Measurements from ENCODE around the gene ENTPD3.

The ENTPD3 gene

GRCh38 chr3:40387001-40387894 lies at the start of gene ENTPD3:
ENTPD3 (plus strand) TSS chr3:40387184; CDS start chr3:40388058, 874 bp downstream.
- DNase-seq = peak; percentile 33

GRCh38 chr3:40339871-40340270 lies 47.1 kb upstream of the ENTPD3 start:
- no peak for DNase-seq

DNA sequence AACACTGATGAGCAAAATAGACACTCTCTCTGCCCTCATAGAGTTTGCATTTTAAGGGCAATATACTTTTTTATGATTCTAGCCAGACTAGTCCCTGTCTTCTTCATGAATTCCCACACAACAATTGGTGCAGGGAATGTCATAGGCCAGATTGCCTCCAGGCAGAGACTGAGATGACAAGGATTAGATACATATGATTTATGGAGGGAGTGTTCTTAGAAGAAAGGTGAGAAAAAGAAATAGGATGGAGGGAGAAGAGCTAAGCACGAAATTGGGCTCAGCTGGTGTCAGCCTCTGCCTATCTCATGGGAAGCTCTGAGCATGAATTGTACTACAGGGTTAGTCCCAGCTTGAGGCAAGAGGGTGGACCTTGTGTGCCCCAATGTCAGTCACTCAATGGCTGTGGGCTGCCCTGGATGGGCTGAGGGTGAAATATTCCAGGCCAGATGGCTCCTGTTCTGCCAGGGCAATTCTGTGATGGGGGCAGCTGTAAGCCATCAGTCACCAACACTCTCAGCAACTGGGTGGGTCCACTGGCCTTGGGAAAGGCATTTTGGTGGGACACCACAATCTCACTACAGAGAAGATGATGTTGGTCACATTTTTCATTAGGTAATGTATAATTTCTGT lies 46.3 kb upstream of the ENTPD3 start:
- DNase-seq = no peak

GRCh38 chr3:40341671-40342070 lies 45.3 kb upstream of the ENTPD3 start:
- no peak for DNase-seq

DNA sequence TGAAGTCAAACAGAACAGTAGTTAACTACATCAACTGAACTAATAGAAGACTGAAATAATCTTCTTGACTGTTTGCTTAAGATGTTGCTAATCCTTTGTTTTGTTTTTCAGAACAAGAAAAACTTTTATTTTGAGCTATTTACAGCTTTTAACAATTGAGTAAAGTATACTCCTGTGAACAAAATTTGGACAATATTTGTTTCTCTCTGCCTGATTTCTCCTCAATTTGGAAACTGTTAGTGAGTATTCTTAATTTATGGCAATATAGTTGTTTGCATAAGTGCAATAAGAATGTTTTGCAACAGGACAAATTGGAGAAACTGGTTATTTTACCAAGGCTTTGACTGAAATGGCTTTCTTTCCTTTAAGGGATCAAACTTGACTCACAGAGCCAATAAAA lies 36.5 kb upstream of the ENTPD3 start:
- no peak for DNase-seq

DNA sequence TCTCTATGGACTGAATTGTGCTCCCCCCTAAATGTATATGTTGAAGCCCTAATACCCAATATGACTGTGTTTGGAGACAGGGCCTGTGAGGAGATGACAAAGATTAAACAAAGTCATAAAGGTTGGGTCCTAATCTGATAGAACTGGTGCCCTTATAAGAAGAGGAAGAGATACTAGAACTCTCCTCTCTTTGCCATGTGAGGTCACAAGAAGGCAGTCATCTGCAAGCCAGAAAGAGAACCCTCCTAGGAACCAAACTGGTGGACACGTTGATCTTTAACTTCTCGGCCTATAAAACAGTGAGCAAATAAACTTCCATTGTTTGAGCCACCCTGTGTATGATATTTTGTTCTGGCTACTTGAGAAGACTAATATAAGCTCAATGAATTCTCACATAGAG lies 31.6 kb upstream of the ENTPD3 start:
- DNase-seq = no peak

DNA sequence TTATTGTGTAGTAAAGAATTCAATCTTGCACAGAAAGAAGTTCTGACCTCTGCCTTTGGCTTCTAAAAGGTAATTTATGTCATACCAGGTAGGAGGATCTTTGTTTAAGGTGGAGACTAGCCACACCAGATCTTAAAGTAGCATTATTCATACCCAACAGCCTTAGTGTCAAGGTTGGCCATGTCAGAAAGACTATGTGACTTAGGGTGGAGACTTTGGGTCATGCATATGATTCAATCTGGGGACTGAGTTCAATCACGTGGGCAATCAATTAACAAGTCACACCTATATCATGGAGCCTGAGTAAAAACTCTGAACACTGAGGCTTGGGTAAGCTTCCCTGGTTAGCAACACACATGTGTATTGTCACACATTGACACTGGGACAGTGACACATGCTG lies 28.5 kb upstream of the ENTPD3 start:
- no peak for DNase-seq

GRCh38 chr3:40363674-40364073 lies 23.3 kb upstream of the ENTPD3 start:
- no peak for DNase-seq

DNA sequence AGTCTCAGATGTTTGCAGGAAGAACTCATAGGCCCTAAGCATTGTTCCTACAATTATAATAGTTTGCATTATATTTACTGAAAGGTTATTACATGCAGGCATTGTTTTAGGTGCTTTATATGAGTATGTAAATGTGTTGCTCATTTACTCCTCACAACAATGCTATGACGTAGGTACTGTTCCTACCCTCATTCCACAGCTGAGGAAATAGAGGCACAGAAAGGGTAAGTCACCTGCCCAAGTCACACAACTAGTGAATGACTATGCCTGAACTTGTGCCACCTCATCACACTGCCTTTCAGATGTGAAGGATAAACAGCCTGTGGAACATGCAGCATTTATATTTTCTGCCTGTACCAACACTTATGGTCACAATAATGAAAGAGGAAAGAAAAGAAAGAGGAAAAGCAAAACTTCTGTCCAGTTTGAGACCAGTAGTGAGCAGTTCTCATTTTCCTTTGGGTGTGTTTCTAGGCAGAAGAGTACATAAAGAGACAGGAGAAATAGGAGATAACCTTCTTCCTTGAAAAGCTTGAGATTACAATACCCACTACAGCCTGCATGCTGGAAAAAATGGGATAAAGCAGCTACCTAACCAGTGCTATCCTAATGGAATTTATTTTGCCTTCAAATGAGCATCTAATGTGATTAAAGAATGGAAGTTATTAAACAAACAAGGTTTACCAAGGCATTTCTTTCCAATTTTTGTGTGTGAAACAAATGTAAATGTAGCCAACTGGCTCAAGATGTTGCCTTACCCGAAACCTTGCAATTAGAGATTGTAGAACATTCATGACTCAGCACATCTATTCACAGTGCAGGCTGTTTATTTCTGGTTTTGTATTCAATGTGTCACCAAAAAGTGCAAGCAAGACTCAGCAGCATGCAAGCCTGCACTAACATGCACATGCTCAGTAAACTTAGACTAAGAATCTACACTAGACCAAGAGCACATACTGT lies 20.5 kb upstream of the ENTPD3 start:
- DNase-seq = no peak

DNA sequence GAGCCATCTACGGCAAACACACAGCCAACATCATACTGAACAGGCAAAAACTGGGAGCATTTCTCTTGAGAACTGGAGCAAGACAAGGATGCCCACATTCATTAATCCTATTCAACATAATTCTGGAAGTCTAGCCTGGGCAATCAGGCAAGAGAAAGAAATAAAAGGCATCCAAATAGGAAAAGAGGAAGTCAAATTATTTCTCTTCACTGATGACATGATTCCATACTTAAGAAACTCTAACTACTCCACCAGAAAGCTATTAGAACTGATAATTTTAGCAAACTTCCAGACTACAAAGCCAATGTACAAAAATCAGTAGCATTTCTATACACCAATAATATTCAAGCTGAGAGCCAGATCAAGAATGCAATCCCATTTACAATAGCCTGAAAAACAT lies 17.3 kb upstream of the ENTPD3 start:
- no peak for DNase-seq

- DNase-seq = no peak
Observed at GRCh38 chr3:40377822-40378221, 9.2 kb upstream of the ENTPD3 start.

DNA sequence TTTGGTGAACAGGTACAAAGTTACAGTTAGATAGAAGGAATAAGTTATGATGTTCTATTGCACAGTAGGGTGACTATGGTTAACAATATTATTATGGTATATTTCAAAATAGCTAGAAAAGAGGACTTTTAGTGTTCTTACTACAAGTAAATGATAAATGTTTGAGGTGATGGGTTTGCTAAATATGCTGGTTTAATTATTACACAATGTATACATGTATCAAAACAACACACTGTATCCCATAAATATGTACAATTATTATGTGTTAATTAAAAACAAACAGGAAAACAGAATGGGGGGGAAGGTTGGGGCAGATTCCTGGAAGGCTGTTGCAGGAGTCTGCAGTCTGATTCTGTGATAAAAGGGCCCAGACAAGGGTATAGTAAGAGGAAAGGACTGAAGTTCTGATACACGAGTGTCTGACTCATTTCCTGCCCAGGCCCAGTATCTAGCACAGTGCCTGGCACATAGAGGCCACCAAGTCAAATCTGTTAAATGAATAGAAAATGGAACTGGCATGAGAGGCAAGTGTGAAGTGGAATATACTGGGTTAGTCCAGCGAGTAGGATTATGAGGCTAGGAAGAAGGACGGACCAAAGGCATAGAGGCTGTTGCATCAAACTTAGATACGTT lies 7.2 kb upstream of the ENTPD3 start:
- no peak for DNase-seq

DNA sequence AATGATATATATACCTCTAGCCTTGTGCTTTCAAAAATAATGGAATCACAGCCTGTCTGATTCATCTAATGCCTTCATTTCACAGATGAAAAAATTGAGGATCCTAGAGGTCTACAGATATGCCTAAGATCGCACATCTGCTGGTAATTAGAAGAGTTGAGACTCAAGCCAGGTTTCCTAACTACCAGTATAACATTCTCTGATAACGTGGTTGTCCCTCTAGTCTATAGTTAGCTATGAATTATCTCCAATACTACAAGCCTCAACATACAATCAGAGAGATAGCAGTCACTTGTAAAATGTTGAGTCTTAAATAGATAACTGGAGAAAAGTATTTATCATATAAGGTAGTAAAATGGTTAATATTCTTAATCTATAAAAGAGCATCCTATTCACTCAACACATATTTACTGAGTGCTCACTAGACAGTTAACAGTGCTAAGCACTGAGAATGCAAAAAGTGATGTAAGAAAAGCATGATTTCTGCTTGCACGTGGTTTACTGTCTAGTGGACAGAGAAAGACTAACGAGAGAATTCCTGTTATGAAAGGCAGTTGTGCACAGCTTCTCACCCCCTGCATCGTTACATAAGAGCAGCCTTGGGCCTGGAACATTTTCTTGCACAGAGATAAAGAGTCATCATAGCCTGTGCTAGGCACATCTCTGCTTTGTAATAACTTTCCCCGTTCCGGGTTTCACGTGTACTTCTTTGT lies 4.9 kb upstream of the ENTPD3 start:
- no peak for DNase-seq

GRCh38 chr3:40382617-40382979 lies 4.4 kb upstream of the ENTPD3 start:
- no peak for DNase-seq

- no peak for DNase-seq
Observed at GRCh38 chr3:40386213-40386612, 771 bp upstream of the ENTPD3 start.

GRCh38 chr3:40387895-40388254 lies 891 bp downstream of the ENTPD3 start:
- DNase-seq = no peak

GRCh38 chr3:40396406-40396805 lies 9.4 kb downstream of the ENTPD3 start:
- DNase-seq = no peak

DNA sequence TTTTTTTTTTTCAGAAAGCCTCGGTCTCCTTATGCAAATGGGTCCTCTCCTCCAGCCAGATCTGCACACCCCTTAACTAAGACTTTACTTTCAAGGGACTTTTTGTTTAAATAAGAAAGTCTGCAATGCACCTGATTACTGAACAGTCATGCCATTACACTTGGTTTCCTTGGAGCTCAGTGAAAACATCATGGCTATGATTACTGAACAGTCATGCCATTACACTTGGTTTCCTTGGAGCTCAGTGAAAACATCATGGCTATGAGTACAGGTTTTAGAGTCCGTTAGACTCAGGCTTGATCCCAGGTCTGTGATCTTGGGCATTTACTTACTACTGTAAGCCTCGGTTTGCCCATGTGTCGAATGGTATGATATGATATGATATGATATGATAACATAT lies 10.1 kb downstream of the ENTPD3 start:
- DNase-seq = no peak

DNA sequence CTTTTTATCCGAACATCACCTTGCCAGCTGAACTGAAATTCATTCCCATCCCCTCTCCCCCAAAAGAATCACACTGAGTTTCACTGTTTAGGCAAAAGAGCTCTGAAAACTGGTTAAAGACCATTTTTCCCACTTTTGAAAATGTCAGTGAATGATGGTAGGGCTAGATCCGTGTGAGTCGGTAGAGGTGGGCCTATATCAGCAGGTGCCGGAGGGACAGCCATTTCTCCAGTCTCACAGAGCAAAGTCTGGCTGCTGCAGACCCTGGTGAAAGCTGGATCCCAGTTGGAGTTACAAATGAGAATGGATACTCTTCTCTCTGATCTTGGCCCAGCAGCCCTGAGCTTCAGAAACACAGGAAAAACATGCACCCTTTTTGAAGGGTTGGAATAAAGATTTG lies 10.9 kb downstream of the ENTPD3 start:
- DNase-seq = no peak

DNA sequence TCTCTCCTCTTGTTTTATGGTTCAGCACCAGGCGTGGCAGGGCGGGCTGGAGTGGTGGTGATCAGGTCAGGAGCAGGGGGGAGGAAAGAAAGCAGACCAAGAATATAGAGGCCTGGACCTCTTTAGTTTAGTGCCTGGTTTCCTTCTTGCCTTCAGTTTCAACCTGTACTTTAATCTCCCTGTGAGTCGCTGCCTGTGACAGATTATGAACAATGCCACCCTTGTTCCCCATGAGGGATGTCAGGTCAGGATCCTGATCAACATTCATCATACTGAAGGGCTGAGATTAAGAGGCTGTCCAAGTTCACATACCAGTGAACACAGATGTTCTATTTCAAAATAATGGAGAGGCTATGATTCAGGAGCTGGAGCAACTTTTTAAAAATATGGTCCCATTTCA lies 11.4 kb downstream of the ENTPD3 start:
- DNase-seq = no peak

DNA sequence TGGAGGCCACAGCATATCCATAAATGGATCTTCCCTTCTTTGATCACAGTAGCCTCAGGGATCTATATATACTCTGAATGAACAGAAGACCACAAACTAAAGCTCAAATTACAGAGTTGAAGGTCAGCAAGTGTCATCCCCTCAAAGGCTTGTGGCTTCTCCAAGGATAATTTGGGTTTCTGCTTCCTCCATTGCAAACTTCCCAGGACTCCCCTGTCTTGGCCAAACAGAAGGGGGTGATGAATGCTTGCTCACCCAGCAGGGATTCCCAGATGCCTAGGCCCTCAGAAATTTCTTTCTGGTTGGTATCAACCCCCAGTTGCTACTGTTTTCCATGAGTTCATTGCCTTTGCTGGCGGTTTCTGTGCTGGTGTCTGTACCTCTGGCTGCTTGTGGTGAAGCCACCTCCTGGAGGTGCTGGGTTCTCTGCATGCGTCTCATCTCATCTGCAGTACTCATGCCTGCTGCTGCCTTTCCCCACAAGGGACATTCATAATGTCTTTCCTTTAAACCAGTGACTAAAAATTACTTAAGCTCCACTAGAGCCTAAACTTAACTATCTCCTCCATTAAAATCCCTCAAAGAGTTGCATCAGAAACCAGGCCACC lies 17.7 kb downstream of the ENTPD3 start:
- DNase-seq = no peak

DNA sequence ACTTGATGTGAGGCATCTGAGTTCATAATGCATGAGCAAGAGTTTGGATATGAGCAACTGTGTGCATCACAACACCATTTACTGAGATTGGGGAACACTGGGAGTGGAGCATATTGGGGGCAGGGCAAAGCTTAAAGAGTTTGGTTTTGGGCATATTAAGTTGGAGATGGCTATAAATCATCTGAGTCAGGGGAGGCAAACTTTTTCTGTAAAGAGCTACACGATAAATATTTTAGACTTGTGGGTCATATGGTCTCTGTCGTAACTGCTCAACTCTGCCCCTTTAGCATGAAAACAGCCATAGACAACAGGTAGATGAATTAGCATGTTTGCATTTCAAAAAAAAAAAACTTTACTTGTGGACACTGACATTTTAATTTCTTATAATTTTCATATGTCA lies 20.0 kb downstream of the ENTPD3 start:
- DNase-seq = no peak
